ENCODE data around the gene DCXR.

DNA sequence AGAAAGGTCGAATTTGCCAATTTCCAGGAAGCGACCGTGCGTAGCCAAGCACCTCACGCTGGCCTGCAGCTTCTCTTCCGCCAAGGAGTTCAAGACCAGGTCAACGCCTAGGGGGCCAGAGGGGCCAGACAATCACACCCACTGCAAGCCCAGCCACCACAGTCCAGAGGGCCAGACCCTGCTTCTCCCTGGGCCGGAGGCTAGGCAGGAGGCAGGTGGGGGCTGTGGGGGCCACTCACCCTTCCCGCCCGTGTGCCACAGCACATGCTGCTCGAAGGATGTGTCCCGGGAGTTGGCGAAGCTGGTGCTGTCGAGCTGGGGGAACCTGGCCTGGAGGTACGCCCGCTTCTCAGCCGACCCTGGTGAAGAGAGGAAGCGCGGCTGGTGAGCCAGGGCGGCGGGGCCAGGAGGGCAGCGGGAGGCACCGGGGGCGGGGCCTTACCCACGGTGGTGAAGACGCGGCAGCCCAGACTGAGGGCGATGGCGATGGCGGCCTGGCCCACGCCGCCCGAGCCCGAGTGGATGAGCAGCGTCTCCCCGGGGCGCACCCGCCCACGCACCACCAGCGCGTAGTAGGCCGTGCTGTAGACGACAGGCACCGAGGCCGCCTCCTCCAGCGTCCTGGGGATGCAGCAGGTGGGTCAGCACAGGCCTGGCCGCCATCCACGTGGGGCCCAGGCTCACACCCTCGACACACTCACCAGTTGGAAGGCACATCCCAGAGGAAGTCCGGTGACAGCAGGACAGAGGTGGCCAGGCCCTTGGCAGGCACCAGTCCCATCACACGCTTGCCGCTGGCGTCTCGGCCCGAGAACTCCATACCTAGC is 46.2 kb upstream of the DCXR start:
- TF ChIP-seq EZH2 (IDR thresholded peaks at IDR 0.05; ENCODE audit: insufficient read depth, low read length) (no peak), CTCF (IDR thresholded peaks at IDR 0.05; ENCODE audit: insufficient read depth, low read depth, low read length) (no peak)

All from astrocyte (in vitro differentiated cells and primary cell).